Measurements from ENCODE around the gene SCN1A.

- TF ChIP-seq CTCF (IDR thresholded peaks at IDR 0.05; ENCODE audit: extremely low read depth in 1 of 2, insufficient read depth in 1 of 2, low read depth in 1 of 2, low read length in 2 of 2): no peak
- TF ChIP-seq JUN (IDR thresholded peaks at IDR 0.05; ENCODE audit: borderline replicate concordance, insufficient read depth, insufficient read length, low read depth): no peak
- no peak for TF ChIP-seq FOS (IDR thresholded peaks at IDR 0.05; ENCODE audit: borderline replicate concordance, insufficient read depth, low read length)
- no peak for TF ChIP-seq POLR2AphosphoS5 (IDR thresholded peaks at IDR 0.05; ENCODE audit: insufficient read depth, low read depth, low read length)
- TF ChIP-seq POLR2A (IDR thresholded peaks at IDR 0.05; ENCODE audit: low read depth, low read length): no peak
These were observed 10.8 kb upstream of the SCN1A start for GRCh38 chr2:166138667-166139066.

Measured in endothelial cell of umbilical vein (primary cell).